ENCODE measurements around the gene LIN54. TPM values are rescaled to one million over a fixed set of nuclear protein-coding genes. Genes with fewer than 3 reads are reported as not detected.
A peak's percentile ranks its signal among the peaks of the same experiment; 100 is the strongest.

Gene LIN54
- total RNA-seq, 1 experiment from 2014 or later = 12.7 TPM

DNA sequence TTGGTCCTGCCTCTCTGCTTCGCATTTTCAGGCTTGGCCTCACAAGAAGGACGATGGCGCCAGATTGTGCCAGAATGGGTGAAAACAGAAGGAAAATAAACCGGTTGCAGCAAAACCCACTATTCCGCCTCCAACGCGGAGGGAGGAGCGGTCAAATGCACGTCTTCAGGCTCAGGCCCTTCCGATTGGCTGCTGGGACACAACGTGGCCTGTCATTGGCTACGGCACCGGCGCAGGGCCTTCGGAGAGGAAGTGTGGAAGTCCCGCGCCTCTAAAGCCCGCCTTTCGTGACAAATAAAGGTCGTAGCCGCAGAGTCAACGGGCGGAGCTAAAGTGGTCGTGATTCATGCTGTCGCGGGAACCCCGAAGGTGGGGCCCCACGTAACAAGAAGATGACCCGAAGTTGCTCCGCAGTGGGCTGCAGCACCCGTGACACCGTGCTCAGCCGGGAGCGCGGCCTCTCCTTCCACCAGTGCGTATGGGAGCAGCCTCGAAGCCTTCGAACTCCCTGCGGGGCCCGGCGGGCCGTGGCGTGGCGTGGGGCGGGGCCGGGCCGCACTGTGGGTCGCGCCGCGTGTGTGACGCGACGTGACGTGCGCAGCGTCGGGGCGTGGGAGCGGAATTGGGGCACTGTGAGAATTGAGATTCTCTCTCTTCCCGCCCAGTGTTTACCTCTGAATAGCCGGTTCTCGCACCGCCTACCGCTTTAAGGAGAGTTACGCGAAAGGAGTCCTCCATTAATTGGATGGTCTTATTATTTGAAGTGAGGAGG is 110.0 kb downstream of the LIN54 start, which contains the start of gene THAP9 (continued):
- no peak for TF ChIP-seq SMAD4 (CRISPR knock-in tag; IDR thresholded peaks at IDR 0.05)
- no peak for TF ChIP-seq ZNF423 (CRISPR knock-in tag; IDR thresholded peaks at IDR 0.05)
- TF ChIP-seq NR3C1 (CRISPR knock-in tag; conservative IDR thresholded peaks at IDR 0.05; ENCODE audit: low read depth) = no peak
- no peak for TF ChIP-seq TP53 (CRISPR knock-in tag; IDR thresholded peaks at IDR 0.05)
- TF ChIP-seq, protein P1, sequence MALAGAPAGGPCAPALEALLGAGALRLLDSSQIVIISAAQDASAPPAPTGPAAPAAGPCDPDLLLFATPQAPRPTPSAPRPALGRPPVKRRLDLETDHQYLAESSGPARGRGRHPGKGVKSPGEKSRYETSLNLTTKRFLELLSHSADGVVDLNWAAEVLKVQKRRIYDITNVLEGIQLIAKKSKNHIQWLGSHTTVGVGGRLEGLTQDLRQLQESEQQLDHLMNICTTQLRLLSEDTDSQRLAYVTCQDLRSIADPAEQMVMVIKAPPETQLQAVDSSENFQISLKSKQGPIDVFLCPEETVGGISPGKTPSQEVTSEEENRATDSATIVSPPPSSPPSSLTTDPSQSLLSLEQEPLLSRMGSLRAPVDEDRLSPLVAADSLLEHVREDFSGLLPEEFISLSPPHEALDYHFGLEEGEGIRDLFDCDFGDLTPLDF (CRISPR knock-in tag; IDR thresholded peaks at IDR 0.05) = no peak
- TF ChIP-seq ZBTB21 (CRISPR knock-in tag; IDR thresholded peaks at IDR 0.05; ENCODE audit: borderline replicate concordance) = peak; percentile 10; the same call in 1 of the 2 replicates
- TF ChIP-seq, protein P2, sequence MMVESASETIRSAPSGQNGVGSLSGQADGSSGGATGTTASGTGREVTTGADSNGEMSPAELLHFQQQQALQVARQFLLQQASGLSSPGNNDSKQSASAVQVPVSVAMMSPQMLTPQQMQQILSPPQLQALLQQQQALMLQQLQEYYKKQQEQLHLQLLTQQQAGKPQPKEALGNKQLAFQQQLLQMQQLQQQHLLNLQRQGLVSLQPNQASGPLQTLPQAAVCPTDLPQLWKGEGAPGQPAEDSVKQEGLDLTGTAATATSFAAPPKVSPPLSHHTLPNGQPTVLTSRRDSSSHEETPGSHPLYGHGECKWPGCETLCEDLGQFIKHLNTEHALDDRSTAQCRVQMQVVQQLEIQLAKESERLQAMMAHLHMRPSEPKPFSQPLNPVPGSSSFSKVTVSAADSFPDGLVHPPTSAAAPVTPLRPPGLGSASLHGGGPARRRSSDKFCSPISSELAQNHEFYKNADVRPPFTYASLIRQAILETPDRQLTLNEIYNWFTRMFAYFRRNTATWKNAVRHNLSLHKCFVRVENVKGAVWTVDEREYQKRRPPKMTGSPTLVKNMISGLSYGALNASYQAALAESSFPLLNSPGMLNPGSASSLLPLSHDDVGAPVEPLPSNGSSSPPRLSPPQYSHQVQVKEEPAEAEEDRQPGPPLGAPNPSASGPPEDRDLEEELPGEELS (CRISPR knock-in tag; IDR thresholded peaks at IDR 0.05) = peak; percentile 67; the same call in 1 of the 2 replicates
- TF ChIP-seq NR2C2 (CRISPR knock-in tag; IDR thresholded peaks at IDR 0.05) = no peak
- TF ChIP-seq RELA (CRISPR knock-in tag; IDR thresholded peaks at IDR 0.05; ENCODE audit: borderline replicate concordance) = peak; percentile 50; the same call in 1 of the 2 replicates
- TF ChIP-seq EMX1 (CRISPR knock-in tag; IDR thresholded peaks at IDR 0.05) = peak; percentile 56; the same call in 1 of the 2 replicates
- TF ChIP-seq PRRX2 (CRISPR knock-in tag; IDR thresholded peaks at IDR 0.05) = peak; percentile 84; the same call in 1 of the 2 replicates
- TF ChIP-seq ETV6 (CRISPR knock-in tag; IDR thresholded peaks at IDR 0.05) = no peak
- TF ChIP-seq, protein P3, sequence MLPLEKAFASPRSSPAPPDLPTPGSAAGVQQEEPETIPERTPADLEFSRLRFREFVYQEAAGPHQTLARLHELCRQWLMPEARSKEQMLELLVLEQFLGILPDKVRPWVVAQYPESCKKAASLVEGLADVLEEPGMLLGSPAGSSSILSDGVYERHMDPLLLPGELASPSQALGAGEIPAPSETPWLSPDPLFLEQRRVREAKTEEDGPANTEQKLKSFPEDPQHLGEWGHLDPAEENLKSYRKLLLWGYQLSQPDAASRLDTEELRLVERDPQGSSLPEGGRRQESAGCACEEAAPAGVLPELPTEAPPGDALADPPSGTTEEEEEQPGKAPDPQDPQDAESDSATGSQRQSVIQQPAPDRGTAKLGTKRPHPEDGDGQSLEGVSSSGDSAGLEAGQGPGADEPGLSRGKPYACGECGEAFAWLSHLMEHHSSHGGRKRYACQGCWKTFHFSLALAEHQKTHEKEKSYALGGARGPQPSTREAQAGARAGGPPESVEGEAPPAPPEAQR (CRISPR knock-in tag; IDR thresholded peaks at IDR 0.05) = no peak
- TF ChIP-seq CREM (CRISPR knock-in tag; IDR thresholded peaks at IDR 0.05) = peak; percentile 90
- TF ChIP-seq, protein P4, sequence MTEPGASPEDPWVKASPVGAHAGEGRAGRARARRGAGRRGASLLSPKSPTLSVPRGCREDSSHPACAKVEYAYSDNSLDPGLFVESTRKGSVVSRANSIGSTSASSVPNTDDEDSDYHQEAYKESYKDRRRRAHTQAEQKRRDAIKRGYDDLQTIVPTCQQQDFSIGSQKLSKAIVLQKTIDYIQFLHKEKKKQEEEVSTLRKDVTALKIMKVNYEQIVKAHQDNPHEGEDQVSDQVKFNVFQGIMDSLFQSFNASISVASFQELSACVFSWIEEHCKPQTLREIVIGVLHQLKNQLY (CRISPR knock-in tag; IDR thresholded peaks at IDR 0.05) = peak; percentile 84; the same call in 1 of the 2 replicates
- no peak for TF ChIP-seq ZNF121 (CRISPR knock-in tag; IDR thresholded peaks at IDR 0.05)
- TF ChIP-seq, protein P5, sequence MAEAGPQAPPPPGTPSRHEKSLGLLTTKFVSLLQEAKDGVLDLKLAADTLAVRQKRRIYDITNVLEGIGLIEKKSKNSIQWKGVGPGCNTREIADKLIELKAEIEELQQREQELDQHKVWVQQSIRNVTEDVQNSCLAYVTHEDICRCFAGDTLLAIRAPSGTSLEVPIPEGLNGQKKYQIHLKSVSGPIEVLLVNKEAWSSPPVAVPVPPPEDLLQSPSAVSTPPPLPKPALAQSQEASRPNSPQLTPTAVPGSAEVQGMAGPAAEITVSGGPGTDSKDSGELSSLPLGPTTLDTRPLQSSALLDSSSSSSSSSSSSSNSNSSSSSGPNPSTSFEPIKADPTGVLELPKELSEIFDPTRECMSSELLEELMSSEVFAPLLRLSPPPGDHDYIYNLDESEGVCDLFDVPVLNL (CRISPR knock-in tag; IDR thresholded peaks at IDR 0.05; ENCODE audit: borderline replicate concordance, low read depth) = no peak; the same call in 1 of the 2 replicates
- TF ChIP-seq, protein P6, sequence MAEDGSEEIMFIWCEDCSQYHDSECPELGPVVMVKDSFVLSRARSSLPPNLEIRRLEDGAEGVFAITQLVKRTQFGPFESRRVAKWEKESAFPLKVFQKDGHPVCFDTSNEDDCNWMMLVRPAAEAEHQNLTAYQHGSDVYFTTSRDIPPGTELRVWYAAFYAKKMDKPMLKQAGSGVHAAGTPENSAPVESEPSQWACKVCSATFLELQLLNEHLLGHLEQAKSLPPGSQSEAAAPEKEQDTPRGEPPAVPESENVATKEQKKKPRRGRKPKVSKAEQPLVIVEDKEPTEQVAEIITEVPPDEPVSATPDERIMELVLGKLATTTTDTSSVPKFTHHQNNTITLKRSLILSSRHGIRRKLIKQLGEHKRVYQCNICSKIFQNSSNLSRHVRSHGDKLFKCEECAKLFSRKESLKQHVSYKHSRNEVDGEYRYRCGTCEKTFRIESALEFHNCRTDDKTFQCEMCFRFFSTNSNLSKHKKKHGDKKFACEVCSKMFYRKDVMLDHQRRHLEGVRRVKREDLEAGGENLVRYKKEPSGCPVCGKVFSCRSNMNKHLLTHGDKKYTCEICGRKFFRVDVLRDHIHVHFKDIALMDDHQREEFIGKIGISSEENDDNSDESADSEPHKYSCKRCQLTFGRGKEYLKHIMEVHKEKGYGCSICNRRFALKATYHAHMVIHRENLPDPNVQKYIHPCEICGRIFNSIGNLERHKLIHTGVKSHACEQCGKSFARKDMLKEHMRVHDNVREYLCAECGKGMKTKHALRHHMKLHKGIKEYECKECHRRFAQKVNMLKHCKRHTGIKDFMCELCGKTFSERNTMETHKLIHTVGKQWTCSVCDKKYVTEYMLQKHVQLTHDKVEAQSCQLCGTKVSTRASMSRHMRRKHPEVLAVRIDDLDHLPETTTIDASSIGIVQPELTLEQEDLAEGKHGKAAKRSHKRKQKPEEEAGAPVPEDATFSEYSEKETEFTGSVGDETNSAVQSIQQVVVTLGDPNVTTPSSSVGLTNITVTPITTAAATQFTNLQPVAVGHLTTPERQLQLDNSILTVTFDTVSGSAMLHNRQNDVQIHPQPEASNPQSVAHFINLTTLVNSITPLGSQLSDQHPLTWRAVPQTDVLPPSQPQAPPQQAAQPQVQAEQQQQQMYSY (CRISPR knock-in tag; IDR thresholded peaks at IDR 0.05) = no peak
- TF ChIP-seq TEAD4 (CRISPR knock-in tag; IDR thresholded peaks at IDR 0.05) = no peak
- no peak for TF ChIP-seq HMGA2 (CRISPR knock-in tag; IDR thresholded peaks at IDR 0.05)
- TF ChIP-seq, protein P7, sequence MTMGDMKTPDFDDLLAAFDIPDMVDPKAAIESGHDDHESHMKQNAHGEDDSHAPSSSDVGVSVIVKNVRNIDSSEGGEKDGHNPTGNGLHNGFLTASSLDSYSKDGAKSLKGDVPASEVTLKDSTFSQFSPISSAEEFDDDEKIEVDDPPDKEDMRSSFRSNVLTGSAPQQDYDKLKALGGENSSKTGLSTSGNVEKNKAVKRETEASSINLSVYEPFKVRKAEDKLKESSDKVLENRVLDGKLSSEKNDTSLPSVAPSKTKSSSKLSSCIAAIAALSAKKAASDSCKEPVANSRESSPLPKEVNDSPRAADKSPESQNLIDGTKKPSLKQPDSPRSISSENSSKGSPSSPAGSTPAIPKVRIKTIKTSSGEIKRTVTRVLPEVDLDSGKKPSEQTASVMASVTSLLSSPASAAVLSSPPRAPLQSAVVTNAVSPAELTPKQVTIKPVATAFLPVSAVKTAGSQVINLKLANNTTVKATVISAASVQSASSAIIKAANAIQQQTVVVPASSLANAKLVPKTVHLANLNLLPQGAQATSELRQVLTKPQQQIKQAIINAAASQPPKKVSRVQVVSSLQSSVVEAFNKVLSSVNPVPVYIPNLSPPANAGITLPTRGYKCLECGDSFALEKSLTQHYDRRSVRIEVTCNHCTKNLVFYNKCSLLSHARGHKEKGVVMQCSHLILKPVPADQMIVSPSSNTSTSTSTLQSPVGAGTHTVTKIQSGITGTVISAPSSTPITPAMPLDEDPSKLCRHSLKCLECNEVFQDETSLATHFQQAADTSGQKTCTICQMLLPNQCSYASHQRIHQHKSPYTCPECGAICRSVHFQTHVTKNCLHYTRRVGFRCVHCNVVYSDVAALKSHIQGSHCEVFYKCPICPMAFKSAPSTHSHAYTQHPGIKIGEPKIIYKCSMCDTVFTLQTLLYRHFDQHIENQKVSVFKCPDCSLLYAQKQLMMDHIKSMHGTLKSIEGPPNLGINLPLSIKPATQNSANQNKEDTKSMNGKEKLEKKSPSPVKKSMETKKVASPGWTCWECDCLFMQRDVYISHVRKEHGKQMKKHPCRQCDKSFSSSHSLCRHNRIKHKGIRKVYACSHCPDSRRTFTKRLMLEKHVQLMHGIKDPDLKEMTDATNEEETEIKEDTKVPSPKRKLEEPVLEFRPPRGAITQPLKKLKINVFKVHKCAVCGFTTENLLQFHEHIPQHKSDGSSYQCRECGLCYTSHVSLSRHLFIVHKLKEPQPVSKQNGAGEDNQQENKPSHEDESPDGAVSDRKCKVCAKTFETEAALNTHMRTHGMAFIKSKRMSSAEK (CRISPR knock-in tag; IDR thresholded peaks at IDR 0.05; ENCODE audit: borderline replicate concordance) = no peak
- TF ChIP-seq, protein P8, sequence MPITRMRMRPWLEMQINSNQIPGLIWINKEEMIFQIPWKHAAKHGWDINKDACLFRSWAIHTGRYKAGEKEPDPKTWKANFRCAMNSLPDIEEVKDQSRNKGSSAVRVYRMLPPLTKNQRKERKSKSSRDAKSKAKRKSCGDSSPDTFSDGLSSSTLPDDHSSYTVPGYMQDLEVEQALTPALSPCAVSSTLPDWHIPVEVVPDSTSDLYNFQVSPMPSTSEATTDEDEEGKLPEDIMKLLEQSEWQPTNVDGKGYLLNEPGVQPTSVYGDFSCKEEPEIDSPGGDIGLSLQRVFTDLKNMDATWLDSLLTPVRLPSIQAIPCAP (CRISPR knock-in tag; IDR thresholded peaks at IDR 0.05) = no peak
